ENCODE results near the gene FAM13A.
A peak's percentile ranks its signal among the peaks of the same experiment; 100 is the strongest.

FAM13A gene

GRCh38 chr4:88813013-88813412 is 244.0 kb downstream of the FAM13A start:
- no peak overlapping the region for H3K27ac Mint-ChIP-seq
- peaks cover 33% of the 10 kb centered on the region for H3K4me1 Mint-ChIP-seq
- H3K27me3 Mint-ChIP-seq: no peaks in the 10 kb centered on the region
- H3K9me3 Mint-ChIP-seq: no peaks in the 10 kb centered on the region
- no peak for DNase-seq
- H3K36me3 Mint-ChIP-seq: peaks cover 48% of the 10 kb centered on the region
- H3K4me3 Mint-ChIP-seq: no peak overlapping the region
- CTCF ChIA-PET: interaction anchor here (1.0 kb wide), 1 partner anchor 283 kb away, joined by 3 read pairs; no protein-coding TSS in a partner anchor

- Mint-ChIP-seq H3K36me3 (peaks cover 43% of the 10 kb centered on the region), H3K4me1 (peaks cover 28% of the 10 kb centered on the region), H3K27ac (no peak overlapping the region), H3K27me3 (no peaks in the 10 kb centered on the region), H3K9me3 (no peaks in the 10 kb centered on the region), H3K4me3 (no peak overlapping the region)
- DNase-seq: no peak
- CTCF ChIA-PET: interaction anchor here (1.0 kb wide), 1 partner anchor 283 kb away, joined by 3 read pairs; no protein-coding TSS in a partner anchor
Observed at GRCh38 chr4:88812420-88812819, 244.6 kb downstream of the FAM13A start.

GRCh38 chr4:88811904-88812303 is 245.1 kb downstream of the FAM13A start:
- no peaks in the 10 kb centered on the region for H3K9me3 Mint-ChIP-seq
- H3K36me3 Mint-ChIP-seq: peaks cover 45% of the 10 kb centered on the region
- no peak overlapping the region for H3K27ac Mint-ChIP-seq
- H3K4me3 Mint-ChIP-seq: no peak overlapping the region
- no peak for DNase-seq
- CTCF ChIA-PET: no interaction called here
- H3K4me1 Mint-ChIP-seq: peaks cover 28% of the 10 kb centered on the region
- H3K27me3 Mint-ChIP-seq: no peaks in the 10 kb centered on the region

- no peaks in the 10 kb centered on the region for H3K27me3 Mint-ChIP-seq
- H3K27ac Mint-ChIP-seq: no peak overlapping the region
- peaks cover 41% of the 10 kb centered on the region for H3K36me3 Mint-ChIP-seq
- CTCF ChIA-PET: interaction anchor here (0.6 kb wide), 1 partner anchor 898 kb away, joined by 3 read pairs; no protein-coding TSS in a partner anchor
- H3K4me1 Mint-ChIP-seq: peaks cover 22% of the 10 kb centered on the region
- no peaks in the 10 kb centered on the region for H3K9me3 Mint-ChIP-seq
- no peak for DNase-seq
- no peak overlapping the region for H3K4me3 Mint-ChIP-seq
Observed at GRCh38 chr4:88810325-88810724, 246.7 kb downstream of the FAM13A start.

GRCh38 chr4:88809576-88810219 is 247.3 kb downstream of the FAM13A start:
- H3K9me3 Mint-ChIP-seq: no peaks in the 10 kb centered on the region
- no peaks in the 10 kb centered on the region for H3K27me3 Mint-ChIP-seq
- peaks cover 38% of the 10 kb centered on the region for H3K36me3 Mint-ChIP-seq
- DNase-seq: no peak
- H3K4me1 Mint-ChIP-seq: peaks cover 19% of the 10 kb centered on the region
- CTCF ChIA-PET: interaction anchor here (0.6 kb wide), 2 partner anchors 163 to 897 kb away, joined by 3 read pairs; no protein-coding TSS in a partner anchor
- no peak overlapping the region for H3K27ac Mint-ChIP-seq
- H3K4me3 Mint-ChIP-seq: no peak overlapping the region

- Mint-ChIP-seq H3K36me3 (peaks cover 40% of the 10 kb centered on the region), H3K27ac (no peak overlapping the region), H3K9me3 (no peaks in the 10 kb centered on the region), H3K4me1 (peaks cover 21% of the 10 kb centered on the region), H3K27me3 (no peaks in the 10 kb centered on the region), H3K4me3 (no peak overlapping the region)
- CTCF ChIA-PET: interaction anchor here (0.6 kb wide), 1 partner anchor 759 kb away, joined by 4 read pairs; no protein-coding TSS in a partner anchor
- DNase-seq: no peak
Observed at GRCh38 chr4:88809101-88809500, 247.9 kb downstream of the FAM13A start.

GRCh38 chr4:88807499-88807898 is 249.5 kb downstream of the FAM13A start:
- CTCF ChIA-PET: interaction anchor here (0.8 kb wide), 1 partner anchor 17 kb away, joined by 4 read pairs; no protein-coding TSS in a partner anchor
- Mint-ChIP-seq H3K27me3 (no peaks in the 10 kb centered on the region), H3K36me3 (peaks cover 40% of the 10 kb centered on the region), H3K4me1 (peaks cover 28% of the 10 kb centered on the region), H3K9me3 (no peaks in the 10 kb centered on the region), H3K4me3 (no peak overlapping the region), H3K27ac (no peak overlapping the region)
- DNase-seq: no peak

GRCh38 chr4:88804234-88804633 is 252.8 kb downstream of the FAM13A start:
- Mint-ChIP-seq H3K4me3 (no peak overlapping the region), H3K4me1 (peaks cover 28% of the 10 kb centered on the region), H3K27ac (no peak overlapping the region), H3K27me3 (no peaks in the 10 kb centered on the region), H3K9me3 (no peaks in the 10 kb centered on the region), H3K36me3 (peaks cover 47% of the 10 kb centered on the region)
- DNase-seq: no peak
- CTCF ChIA-PET: no interaction called here

GRCh38 chr4:88803600-88804096 is 253.3 kb downstream of the FAM13A start:
- CTCF ChIA-PET: no interaction called here
- Mint-ChIP-seq H3K9me3 (no peaks in the 10 kb centered on the region), H3K36me3 (peaks cover 47% of the 10 kb centered on the region), H3K4me1 (peaks cover 27% of the 10 kb centered on the region), H3K27me3 (no peaks in the 10 kb centered on the region), H3K27ac (peak overlapping the region; percentile 49), H3K4me3 (no peak overlapping the region)
- DNase-seq: no peak

GRCh38 chr4:88802585-88803286 is 254.2 kb downstream of the FAM13A start:
- no peaks in the 10 kb centered on the region for H3K27me3 Mint-ChIP-seq
- CTCF ChIA-PET: interaction anchor here (0.7 kb wide), 1 partner anchor 221 kb away, joined by 3 read pairs; no protein-coding TSS in a partner anchor
- H3K9me3 Mint-ChIP-seq: no peaks in the 10 kb centered on the region
- DNase-seq: no peak
- H3K36me3 Mint-ChIP-seq: peaks cover 55% of the 10 kb centered on the region
- H3K4me3 Mint-ChIP-seq: no peak overlapping the region
- H3K4me1 Mint-ChIP-seq: peaks cover 27% of the 10 kb centered on the region
- H3K27ac Mint-ChIP-seq: no peak overlapping the region

- Mint-ChIP-seq H3K36me3 (peaks cover 56% of the 10 kb centered on the region), H3K27ac (no peak overlapping the region), H3K27me3 (peaks cover 5% of the 10 kb centered on the region), H3K4me1 (peaks cover 29% of the 10 kb centered on the region), H3K9me3 (no peaks in the 10 kb centered on the region), H3K4me3 (no peak overlapping the region)
- no peak for DNase-seq
- CTCF ChIA-PET: no interaction called here
Observed at GRCh38 chr4:88802138-88802537, 254.8 kb downstream of the FAM13A start.

GRCh38 chr4:88799900-88800299 is 257.1 kb downstream of the FAM13A start:
- no peak for DNase-seq

GRCh38 chr4:88797725-88798124 is 259.3 kb downstream of the FAM13A start:
- Mint-ChIP-seq H3K27ac (no peak overlapping the region), H3K9me3 (no peaks in the 10 kb centered on the region), H3K27me3 (peaks cover 6% of the 10 kb centered on the region), H3K4me1 (peaks cover 14% of the 10 kb centered on the region), H3K4me3 (no peak overlapping the region), H3K36me3 (peaks cover 50% of the 10 kb centered on the region)
- no peak for DNase-seq
- CTCF ChIA-PET: no interaction called here

More at GRCh38 chr4:88799900-88800299, 257.1 kb downstream of the FAM13A start:
- Mint-ChIP-seq H3K27me3 (peaks cover 6% of the 10 kb centered on the region), H3K4me1 (peaks cover 26% of the 10 kb centered on the region), H3K4me3 (no peak overlapping the region), H3K27ac (no peak overlapping the region), H3K36me3 (peaks cover 55% of the 10 kb centered on the region), H3K9me3 (no peaks in the 10 kb centered on the region)
- CTCF ChIA-PET: no interaction called here

- Mint-ChIP-seq H3K27me3 (peaks cover 6% of the 10 kb centered on the region), H3K4me3 (no peak overlapping the region), H3K27ac (no peak overlapping the region), H3K36me3 (peaks cover 47% of the 10 kb centered on the region), H3K4me1 (peaks cover 17% of the 10 kb centered on the region), H3K9me3 (no peaks in the 10 kb centered on the region)
- CTCF ChIA-PET: interaction anchor here (0.7 kb wide), 1 partner anchor 123 kb away, joined by 3 read pairs; no protein-coding TSS in a partner anchor
- no peak for DNase-seq
Observed at GRCh38 chr4:88796545-88796944, 260.4 kb downstream of the FAM13A start.
